NCI-H1417 (cell line): ENCODE data around the gene KLHL18.
A peak's percentile ranks its signal among the peaks of the same experiment; 100 is the strongest.
"Not testable (repeated sequence)": the region's sequence is repeated elsewhere in the genome, so short reads cannot be mapped to it uniquely, and the experiment has no call there.

Experiments
- DNase-seq, 3 experiments: peaks; one replicate each; lab custom pipeline; 2025; lab: John Stamatoyannopoulos, UW

Gene KLHL18

GRCh38 chr3:47282424-47283192, at the start of gene KLHL18, which contains the start of gene KIF9:
Gene KLHL18 (plus strand): TSS chr3:47282944. CDS start chr3:47282966, 22 bp downstream.
Gene KIF9 (minus strand): TSS chr3:47282799. CDS start chr3:47277374, 5,425 bp downstream.
- DNase-seq = peak; percentile 86 to 95 (median 94)

- no peak for DNase-seq
Measured at GRCh38 chr3:47238017-47238416, 44.7 kb upstream of the KLHL18 start.

GRCh38 chr3:47239929-47240328, 42.8 kb upstream of the KLHL18 start:
- DNase-seq = no peak

- DNase-seq = no peak
Measured at GRCh38 chr3:47243419-47244147, 39.2 kb upstream of the KLHL18 start.

- DNase-seq = no peak
Measured at GRCh38 chr3:47244531-47245100, 38.1 kb upstream of the KLHL18 start.

- DNase-seq = no peak
Measured at GRCh38 chr3:47245271-47245670, 37.5 kb upstream of the KLHL18 start.

- no peak for DNase-seq
Measured at GRCh38 chr3:47247131-47248064, 35.3 kb upstream of the KLHL18 start.

- DNase-seq = peak in 2 of 3 experiments; percentile 3 to 10
Measured at GRCh38 chr3:47250309-47251060, 32.3 kb upstream of the KLHL18 start.

GRCh38 chr3:47251085-47251484, 31.7 kb upstream of the KLHL18 start:
- not testable (repeated sequence) for DNase-seq

- no peak for DNase-seq
Measured at GRCh38 chr3:47251689-47252088, 31.1 kb upstream of the KLHL18 start.

- DNase-seq = not testable (repeated sequence)
Measured at GRCh38 chr3:47256331-47256730, 26.4 kb upstream of the KLHL18 start.

- DNase-seq = no peak
Measured at GRCh38 chr3:47259114-47259513, 23.6 kb upstream of the KLHL18 start.

- DNase-seq = no peak
Measured at GRCh38 chr3:47260605-47261004, 22.1 kb upstream of the KLHL18 start.

GRCh38 chr3:47261301-47261700, 21.4 kb upstream of the KLHL18 start:
- DNase-seq = no peak

- DNase-seq = no peak
Measured at GRCh38 chr3:47265008-47265407, 17.7 kb upstream of the KLHL18 start.

GRCh38 chr3:47265725-47266428, 16.9 kb upstream of the KLHL18 start:
- no peak for DNase-seq

- no peak for DNase-seq
Measured at GRCh38 chr3:47266709-47267489, 15.8 kb upstream of the KLHL18 start.

- DNase-seq = no peak
Measured at GRCh38 chr3:47267490-47267824, 15.3 kb upstream of the KLHL18 start.

- no peak for DNase-seq
Measured at GRCh38 chr3:47270526-47270925, 12.2 kb upstream of the KLHL18 start.

GRCh38 chr3:47273564-47273963, 9.2 kb upstream of the KLHL18 start:
- DNase-seq = no peak
